ENCODE measurements around the gene NFRKB.
A peak's percentile ranks its signal among the peaks of the same experiment; 100 is the strongest.
"Not testable (repeated sequence)": the region's sequence is repeated elsewhere in the genome, so short reads cannot be mapped to it uniquely, and the experiment has no call there.

Gene NFRKB

GRCh38 chr11:129894278-129895125, 876 bp downstream of the NFRKB start:
- DNase-seq (ENCODE audit: low read depth): no peak

- no peak for DNase-seq (ENCODE audit: low read depth)
Measured at GRCh38 chr11:129888451-129888850, 6.9 kb downstream of the NFRKB start.

DNA sequence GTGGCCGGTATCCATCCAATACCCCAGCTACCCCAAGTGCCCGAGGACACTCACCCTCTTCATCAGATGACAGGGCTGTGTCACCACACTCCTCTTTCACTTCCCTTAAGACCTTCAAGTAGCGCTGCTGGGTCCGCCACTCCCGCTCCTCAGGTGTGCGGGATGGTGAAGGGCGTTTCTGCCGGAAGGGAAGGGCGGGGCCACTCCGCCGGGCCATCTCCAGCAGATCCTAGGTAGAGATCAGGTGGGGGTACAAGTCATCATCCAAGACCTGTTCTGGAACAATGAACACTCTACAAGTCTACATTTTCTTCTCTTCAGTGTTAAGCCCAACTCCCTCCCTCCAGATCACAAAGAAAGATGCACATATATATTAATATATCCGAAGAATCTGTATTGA, 10.0 kb downstream of the NFRKB start:
- DNase-seq (ENCODE audit: low read depth): no peak

- no peak for DNase-seq (ENCODE audit: low read depth)
Measured at GRCh38 chr11:129884581-129884980, 10.8 kb downstream of the NFRKB start.

DNA sequence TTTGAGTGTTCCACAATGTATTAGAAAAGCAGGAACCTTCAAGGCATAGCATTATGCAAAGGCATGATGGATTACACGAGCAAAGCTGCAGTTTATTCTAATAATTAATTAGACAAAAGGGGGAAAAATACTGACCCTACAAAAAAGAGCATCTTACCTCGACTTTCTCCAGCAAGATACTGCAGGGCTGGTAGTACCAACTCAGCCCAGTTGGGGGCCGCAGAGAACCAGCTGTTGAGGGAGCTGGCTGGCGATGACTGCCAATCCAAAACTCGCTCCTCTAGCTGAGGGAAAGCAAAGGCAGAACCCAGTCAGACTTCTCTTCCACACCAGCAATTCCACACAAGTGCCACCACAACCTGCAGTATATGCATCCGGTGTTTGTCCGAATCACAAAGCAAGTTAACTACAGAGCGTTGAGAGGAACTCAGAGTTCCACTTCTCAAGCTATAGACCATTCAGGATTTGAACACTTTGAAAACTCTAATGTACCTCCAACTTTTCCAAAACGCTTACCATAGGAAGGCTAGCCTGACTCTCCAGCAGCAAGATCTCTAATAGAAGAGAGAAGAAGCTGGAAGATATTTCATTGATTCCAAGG, 13.7 kb downstream of the NFRKB start:
- DNase-seq (ENCODE audit: low read depth): peak; percentile 12

DNA sequence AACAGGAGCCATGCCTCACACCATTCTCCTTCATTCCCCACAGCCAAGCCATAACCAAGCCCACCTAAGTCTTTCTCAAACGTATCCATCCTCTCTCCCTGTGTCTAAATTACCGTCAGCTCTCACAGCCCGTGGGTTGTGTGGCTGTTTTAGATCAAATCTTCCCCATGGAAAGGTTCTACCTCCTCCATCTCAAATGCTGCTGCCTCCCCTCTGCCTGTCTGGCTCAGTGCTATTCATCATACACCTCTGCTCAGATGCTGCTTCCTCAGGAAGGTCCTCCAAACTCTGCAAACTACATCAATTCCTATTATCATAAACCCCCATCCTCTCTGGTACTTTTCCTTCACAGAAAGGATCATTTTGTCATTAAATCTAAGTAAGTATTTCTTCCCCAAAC, 15.1 kb downstream of the NFRKB start:
- DNase-seq (ENCODE audit: low read depth): no peak

DNA sequence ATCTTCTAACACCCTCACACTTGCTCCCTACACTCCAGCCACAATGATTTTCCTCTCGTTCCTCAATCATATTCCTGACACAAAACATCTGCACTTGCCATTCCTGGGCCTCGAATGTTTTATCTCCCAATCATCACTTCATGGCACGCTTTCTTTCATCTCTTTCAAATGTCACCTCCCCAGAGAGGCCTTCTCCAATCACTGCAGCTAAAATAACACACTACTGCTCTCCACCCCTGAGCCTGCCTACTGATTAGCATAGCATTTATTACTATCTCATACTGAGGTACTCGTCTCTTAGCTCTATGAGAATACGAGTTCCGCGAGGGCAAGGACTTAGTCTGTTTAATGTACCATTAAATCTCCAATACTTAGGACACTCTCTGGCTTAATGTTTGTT, 23.5 kb downstream of the NFRKB start:
- no peak for DNase-seq (ENCODE audit: low read depth)

DNA sequence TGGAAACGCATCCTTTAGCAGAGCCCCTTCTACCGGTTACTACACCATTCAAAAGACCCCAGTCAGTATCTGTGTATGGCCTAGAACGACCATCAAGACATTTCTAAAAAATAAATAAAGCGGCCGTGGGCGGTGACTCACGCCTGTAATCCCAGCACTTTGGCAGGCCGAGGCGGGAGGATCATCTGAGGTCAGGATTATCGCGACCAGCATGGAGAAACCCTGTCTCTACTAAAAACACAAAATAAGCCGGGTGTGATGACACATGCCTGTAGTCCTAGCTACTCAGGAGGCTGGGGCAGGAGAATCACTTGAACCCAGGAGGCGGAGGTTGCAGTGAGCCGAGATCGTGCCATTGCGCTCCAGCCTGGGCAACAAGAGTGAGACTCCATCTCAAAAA, 26.8 kb downstream of the NFRKB start:
- DNase-seq (ENCODE audit: low read depth): not testable (repeated sequence)

DNA sequence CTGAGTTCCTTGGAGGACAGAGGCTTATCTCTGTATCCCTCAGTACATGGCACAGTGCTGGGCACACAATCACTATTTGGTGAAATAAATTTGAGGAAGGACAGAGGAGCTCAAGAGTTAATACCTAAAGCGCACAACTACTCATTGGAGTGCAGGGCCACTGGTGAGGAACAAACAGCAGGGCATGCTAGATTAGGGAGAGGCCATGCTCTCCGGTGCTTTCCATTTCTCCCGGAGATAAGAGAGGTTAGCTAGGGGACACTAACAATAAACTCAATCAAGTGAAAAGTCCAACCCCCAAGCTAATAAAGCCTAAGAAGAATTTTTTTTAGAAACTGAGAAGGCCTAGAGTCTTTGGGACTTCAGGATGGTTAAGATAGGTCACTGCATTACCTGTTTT, 29.1 kb downstream of the NFRKB start:
- DNase-seq (ENCODE audit: low read depth): no peak

GRCh38 chr11:129865701-129866100, 29.7 kb downstream of the NFRKB start:
- DNase-seq (ENCODE audit: low read depth): no peak

- no peak for DNase-seq (ENCODE audit: low read depth)
Measured at GRCh38 chr11:129864811-129865210, 30.6 kb downstream of the NFRKB start.

- no peak for DNase-seq (ENCODE audit: low read depth)
Measured at GRCh38 chr11:129861702-129862522, 33.5 kb downstream of the NFRKB start.

- no peak for DNase-seq (ENCODE audit: low read depth)
Measured at GRCh38 chr11:129856036-129856435, 39.3 kb downstream of the NFRKB start.

DNA sequence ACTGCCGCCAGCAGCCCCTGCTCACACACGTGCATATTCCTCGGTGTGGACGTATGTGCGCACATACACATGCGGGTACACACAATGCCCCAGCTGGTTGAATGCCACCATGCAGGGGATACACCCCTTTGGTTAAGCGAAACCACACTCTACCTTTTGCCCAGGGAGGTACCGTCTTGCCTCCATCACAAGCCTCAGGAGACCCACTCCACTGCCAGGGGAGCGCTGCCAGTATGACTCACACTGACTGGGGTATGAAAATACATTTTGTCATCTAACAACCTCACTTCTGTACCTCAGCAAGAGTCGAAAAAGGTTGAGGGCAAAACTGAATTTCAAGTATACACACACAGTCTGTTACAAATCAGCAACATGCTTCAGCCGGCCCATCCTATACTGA, 40.3 kb downstream of the NFRKB start:
- no peak for DNase-seq (ENCODE audit: low read depth)

GRCh38 chr11:129854232-129854805, 41.1 kb downstream of the NFRKB start:
- DNase-seq (ENCODE audit: low read depth): no peak

GRCh38 chr11:129853518-129854231, 41.7 kb downstream of the NFRKB start:
- DNase-seq (ENCODE audit: low read depth): peak; percentile 22

DNA sequence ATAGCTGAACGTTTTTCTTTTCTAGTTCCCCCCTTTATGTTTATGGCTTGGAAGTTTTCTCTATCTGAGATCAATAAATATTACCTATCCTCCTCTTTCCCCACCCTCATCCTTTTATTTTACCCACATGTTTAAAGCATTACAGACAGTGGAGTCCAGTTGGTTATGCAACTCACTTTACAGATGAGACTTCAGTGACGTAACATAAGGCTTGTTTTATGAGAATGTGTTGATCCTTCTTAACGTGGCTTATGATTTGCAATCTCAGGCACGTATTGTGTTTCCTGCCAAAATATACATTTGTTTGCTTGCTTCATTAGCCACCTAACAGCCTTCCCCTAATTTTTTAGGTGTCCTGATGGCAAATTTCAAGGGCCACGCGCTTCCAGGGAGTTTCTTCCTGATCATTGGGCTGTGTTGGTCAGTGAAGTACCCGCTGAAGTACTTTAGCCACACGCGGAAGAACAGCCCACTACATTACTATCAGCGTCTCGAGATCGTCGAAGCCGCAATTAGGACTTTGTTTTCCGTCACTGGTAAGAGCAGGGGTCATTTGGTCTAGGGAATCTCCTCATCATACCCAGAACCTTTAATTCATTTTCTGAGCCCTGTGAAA, 43.1 kb downstream of the NFRKB start:
- DNase-seq (ENCODE audit: low read depth): no peak

DNA sequence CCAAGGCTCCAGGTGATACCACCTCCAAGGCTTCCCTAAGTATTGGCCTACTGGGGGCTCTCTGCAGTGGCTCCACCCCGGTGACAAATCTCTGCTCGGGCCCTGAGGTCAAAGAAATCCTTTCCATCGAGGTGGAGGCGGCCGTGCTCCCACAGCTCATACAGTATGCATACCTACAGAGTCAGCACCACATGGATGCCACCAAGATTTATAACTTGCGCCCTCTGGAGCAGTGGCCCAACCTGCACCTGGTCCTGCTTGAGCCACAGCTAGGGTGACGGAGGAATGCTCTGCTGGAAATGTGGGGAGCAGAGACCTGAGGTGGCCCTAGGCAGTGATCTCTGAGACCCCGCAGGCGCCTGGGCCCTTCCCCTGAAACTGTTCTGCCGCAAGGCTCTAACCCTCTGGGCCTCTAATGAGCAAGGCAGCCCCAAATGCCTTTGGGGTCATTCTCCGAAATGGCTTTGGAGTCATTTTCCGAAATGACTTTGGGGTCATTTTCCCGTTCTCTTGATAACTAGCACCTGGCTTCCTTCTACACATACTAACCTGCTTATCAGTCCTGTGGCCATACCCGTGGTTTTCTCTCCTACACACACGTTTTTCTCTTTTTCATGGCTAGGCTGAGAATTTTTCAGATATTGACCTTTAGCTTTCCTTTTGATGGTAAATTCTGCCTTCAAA, 45.8 kb downstream of the NFRKB start:
- DNase-seq (ENCODE audit: low read depth): no peak

DNA sequence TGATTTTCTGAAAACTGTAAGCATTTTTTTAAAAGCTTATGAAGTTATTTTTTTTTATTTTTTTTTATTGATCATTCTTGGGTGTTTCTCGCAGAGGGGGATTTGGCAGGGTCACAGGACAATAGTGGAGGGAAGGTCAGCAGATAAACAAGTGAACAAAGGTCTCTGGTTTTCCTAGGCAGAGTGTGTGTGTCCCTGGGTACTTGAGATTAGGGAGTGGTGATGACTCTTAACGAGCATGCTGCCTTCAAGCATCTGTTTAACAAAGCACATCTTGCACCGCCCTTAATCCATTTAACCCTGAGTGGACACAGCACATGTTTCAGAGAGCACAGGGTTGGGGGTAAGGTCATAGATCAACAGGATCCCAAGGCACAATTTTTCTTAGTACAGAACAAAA, 48.0 kb downstream of the NFRKB start:
- not testable (repeated sequence) for DNase-seq (ENCODE audit: low read depth)

GRCh38 chr11:129846508-129847335, 48.7 kb downstream of the NFRKB start:
- no peak for DNase-seq (ENCODE audit: low read depth)
